Measurements from ENCODE around the gene SLC35F5.
A peak's percentile ranks its signal among the peaks of the same experiment; 100 is the strongest.
"Not testable (repeated sequence)": the region's sequence is repeated elsewhere in the genome, so short reads cannot be mapped to it uniquely, and the experiment has no call there.

Gene SLC35F5

GRCh38 chr2:113720167-113720566 lies 36.3 kb downstream of the SLC35F5 start:
- Mint-ChIP-seq H3K9me3 (no peaks in the 10 kb centered on the region), H3K4me1 (ENCODE audit: low read depth) (no peaks in the 10 kb centered on the region), H3K27me3 (no peaks in the 10 kb centered on the region), H3K4me3 (no peak overlapping the region), H3K36me3 (ENCODE audit: low read depth) (peaks cover 41% of the 10 kb centered on the region), H3K27ac (no peak overlapping the region)

GRCh38 chr2:113716291-113716690 lies 40.2 kb downstream of the SLC35F5 start:
- H3K9me3 Mint-ChIP-seq = no peaks in the 10 kb centered on the region
- no peak overlapping the region for H3K4me3 Mint-ChIP-seq
- H3K27me3 Mint-ChIP-seq = no peaks in the 10 kb centered on the region
- no peak overlapping the region for H3K27ac Mint-ChIP-seq
- H3K36me3 Mint-ChIP-seq (ENCODE audit: low read depth) = peaks cover 44% of the 10 kb centered on the region
- H3K4me1 Mint-ChIP-seq (ENCODE audit: low read depth) = no peaks in the 10 kb centered on the region

GRCh38 chr2:113712941-113713340 lies 43.5 kb downstream of the SLC35F5 start:
- no peak overlapping the region for H3K27ac Mint-ChIP-seq

GRCh38 chr2:113711851-113712250 lies 44.6 kb downstream of the SLC35F5 start:
- H3K36me3 Mint-ChIP-seq (ENCODE audit: low read depth) = peaks cover 27% of the 10 kb centered on the region
- no peaks in the 10 kb centered on the region for H3K4me1 Mint-ChIP-seq (ENCODE audit: low read depth)
- no peaks in the 10 kb centered on the region for H3K9me3 Mint-ChIP-seq
- H3K27me3 Mint-ChIP-seq = no peaks in the 10 kb centered on the region
- H3K4me3 Mint-ChIP-seq = no peak overlapping the region
- no peak overlapping the region for H3K27ac Mint-ChIP-seq

More at GRCh38 chr2:113712941-113713340, 43.5 kb downstream of the SLC35F5 start:
- Mint-ChIP-seq H3K36me3 (ENCODE audit: low read depth) (peaks cover 28% of the 10 kb centered on the region), H3K27me3 (no peaks in the 10 kb centered on the region), H3K4me1 (ENCODE audit: low read depth) (no peaks in the 10 kb centered on the region), H3K4me3 (no peak overlapping the region), H3K9me3 (no peaks in the 10 kb centered on the region)

- Mint-ChIP-seq H3K27me3 (no peaks in the 10 kb centered on the region), H3K27ac (no peak overlapping the region), H3K4me1 (ENCODE audit: low read depth) (no peaks in the 10 kb centered on the region), H3K9me3 (no peaks in the 10 kb centered on the region), H3K36me3 (ENCODE audit: low read depth) (peaks cover 15% of the 10 kb centered on the region), H3K4me3 (no peak overlapping the region)
Observed at GRCh38 chr2:113709022-113709421, 47.4 kb downstream of the SLC35F5 start.

- no peaks in the 10 kb centered on the region for H3K9me3 Mint-ChIP-seq
- no peaks in the 10 kb centered on the region for H3K27me3 Mint-ChIP-seq
- peaks cover 7% of the 10 kb centered on the region for H3K4me1 Mint-ChIP-seq (ENCODE audit: low read depth)
- H3K4me3 Mint-ChIP-seq = no peak overlapping the region
- H3K27ac Mint-ChIP-seq = no peak overlapping the region
- peaks cover 4% of the 10 kb centered on the region for H3K36me3 Mint-ChIP-seq (ENCODE audit: low read depth)
Observed at GRCh38 chr2:113707106-113707505, 49.3 kb downstream of the SLC35F5 start.

GRCh38 chr2:113705982-113706523 lies 50.4 kb downstream of the SLC35F5 start:
- no peaks in the 10 kb centered on the region for H3K27me3 Mint-ChIP-seq
- no peak overlapping the region for H3K27ac Mint-ChIP-seq
- no peak overlapping the region for H3K4me3 Mint-ChIP-seq
- peaks cover 4% of the 10 kb centered on the region for H3K36me3 Mint-ChIP-seq (ENCODE audit: low read depth)
- H3K9me3 Mint-ChIP-seq = no peaks in the 10 kb centered on the region
- peaks cover 7% of the 10 kb centered on the region for H3K4me1 Mint-ChIP-seq (ENCODE audit: low read depth)

- not testable (repeated sequence) for H3K36me3 Mint-ChIP-seq (ENCODE audit: low read depth); H3K27me3 Mint-ChIP-seq; H3K4me3 Mint-ChIP-seq; H3K9me3 Mint-ChIP-seq; H3K27ac Mint-ChIP-seq
- H3K4me1 Mint-ChIP-seq (ENCODE audit: low read depth) = peaks cover 21% of the 10 kb centered on the region
Observed at GRCh38 chr2:113704300-113704993, 52.0 kb downstream of the SLC35F5 start.

- Mint-ChIP-seq H3K4me1 (ENCODE audit: low read depth) (peaks cover 29% of the 10 kb centered on the region), H3K27me3 (no peaks in the 10 kb centered on the region), H3K9me3 (no peaks in the 10 kb centered on the region), H3K27ac (peak overlapping the region; percentile 29), H3K4me3 (no peak overlapping the region), H3K36me3 (ENCODE audit: low read depth) (peaks cover 4% of the 10 kb centered on the region)
Observed at GRCh38 chr2:113703386-113704299, 52.8 kb downstream of the SLC35F5 start.

GRCh38 chr2:113700186-113700841 lies 56.1 kb downstream of the SLC35F5 start:
- Mint-ChIP-seq H3K27me3 (no peaks in the 10 kb centered on the region), H3K4me3 (peak overlapping the region; percentile 74), H3K27ac (peak overlapping the region; percentile 83), H3K4me1 (ENCODE audit: low read depth) (peaks cover 45% of the 10 kb centered on the region), H3K9me3 (no peaks in the 10 kb centered on the region), H3K36me3 (ENCODE audit: low read depth) (peaks cover 4% of the 10 kb centered on the region)

GRCh38 chr2:113698892-113699447 lies 57.5 kb downstream of the SLC35F5 start:
- no peaks in the 10 kb centered on the region for H3K27me3 Mint-ChIP-seq
- H3K9me3 Mint-ChIP-seq = no peaks in the 10 kb centered on the region
- H3K27ac Mint-ChIP-seq = peak overlapping the region; percentile 92
- no peaks in the 10 kb centered on the region for H3K36me3 Mint-ChIP-seq (ENCODE audit: low read depth)
- peak overlapping the region; percentile 73 for H3K4me3 Mint-ChIP-seq
- peaks cover 57% of the 10 kb centered on the region for H3K4me1 Mint-ChIP-seq (ENCODE audit: low read depth)

- not testable (repeated sequence) for H3K9me3 Mint-ChIP-seq; H3K27me3 Mint-ChIP-seq; H3K36me3 Mint-ChIP-seq (ENCODE audit: low read depth); H3K4me3 Mint-ChIP-seq; H3K27ac Mint-ChIP-seq
- H3K4me1 Mint-ChIP-seq (ENCODE audit: low read depth) = peaks cover 61% of the 10 kb centered on the region
Observed at GRCh38 chr2:113698251-113698650, 58.2 kb downstream of the SLC35F5 start.

- Mint-ChIP-seq H3K9me3 (no peaks in the 10 kb centered on the region), H3K4me1 (ENCODE audit: low read depth) (peaks cover 64% of the 10 kb centered on the region), H3K27me3 (no peaks in the 10 kb centered on the region), H3K36me3 (ENCODE audit: low read depth) (no peaks in the 10 kb centered on the region), H3K27ac (peak overlapping the region; percentile 51), H3K4me3 (no peak overlapping the region)
Observed at GRCh38 chr2:113697516-113697915, 58.9 kb downstream of the SLC35F5 start.

GRCh38 chr2:113694438-113694837 lies 62.0 kb downstream of the SLC35F5 start:
- peak overlapping the region; percentile 99 for H3K27ac Mint-ChIP-seq
- no peaks in the 10 kb centered on the region for H3K36me3 Mint-ChIP-seq (ENCODE audit: low read depth)
- no peak overlapping the region for H3K4me3 Mint-ChIP-seq
- no peaks in the 10 kb centered on the region for H3K9me3 Mint-ChIP-seq
- H3K27me3 Mint-ChIP-seq = no peaks in the 10 kb centered on the region
- H3K4me1 Mint-ChIP-seq (ENCODE audit: low read depth) = peaks cover 70% of the 10 kb centered on the region

All from stimulated activated naive CD8-positive, alpha-beta T cell treated with anti-CD3 and anti-CD28 coated beads, Interleukin-15, Interleukin-2, amounts not matched to agents 100 ng/mL and 50 ng/mL, for 24 hours (primary cell).